GM12874 (cell line): ENCODE results near the gene DNAAF5.

ENCODE experiments used
- CTCF ChIP-seq: IDR thresholded peaks from 2 replicates; pipeline ENCODE4 v1.5.1; 2011; ENCODE audit warnings: low read depth, mild to moderate bottlenecking, control low read depth, low read length, moderate library complexity; ENCODE audit not compliant: insufficient read depth

Gene DNAAF5

GRCh38 chr7:732094-732541, 5.6 kb downstream of the DNAAF5 start:
- no peak for TF ChIP-seq CTCF

- TF ChIP-seq CTCF = no peak
These were observed 6.1 kb downstream of the DNAAF5 start for GRCh38 chr7:732556-732955.

- TF ChIP-seq CTCF = no peak
These were observed 7.7 kb downstream of the DNAAF5 start for GRCh38 chr7:734214-734613.

- no peak for TF ChIP-seq CTCF
These were observed 8.3 kb downstream of the DNAAF5 start for GRCh38 chr7:734808-735207.

- TF ChIP-seq CTCF = no peak
These were observed 11.7 kb downstream of the DNAAF5 start for GRCh38 chr7:738241-738640.

- no peak for TF ChIP-seq CTCF
These were observed 12.4 kb downstream of the DNAAF5 start for GRCh38 chr7:738723-739454.

GRCh38 chr7:739455-739982, 13.0 kb downstream of the DNAAF5 start:
- no peak for TF ChIP-seq CTCF
